ENCODE data around the gene TFAP2B. TPM values are rescaled to one million over a fixed set of nuclear protein-coding genes. Genes with fewer than 3 reads are reported as not detected.

Gene TFAP2B
- polyA plus RNA-seq (2013, experiment 1 of 2; ENCODE audit: insufficient read length) = not detected
- polyA plus RNA-seq (2013, experiment 2 of 2; ENCODE audit: insufficient read length) = not detected

DNA sequence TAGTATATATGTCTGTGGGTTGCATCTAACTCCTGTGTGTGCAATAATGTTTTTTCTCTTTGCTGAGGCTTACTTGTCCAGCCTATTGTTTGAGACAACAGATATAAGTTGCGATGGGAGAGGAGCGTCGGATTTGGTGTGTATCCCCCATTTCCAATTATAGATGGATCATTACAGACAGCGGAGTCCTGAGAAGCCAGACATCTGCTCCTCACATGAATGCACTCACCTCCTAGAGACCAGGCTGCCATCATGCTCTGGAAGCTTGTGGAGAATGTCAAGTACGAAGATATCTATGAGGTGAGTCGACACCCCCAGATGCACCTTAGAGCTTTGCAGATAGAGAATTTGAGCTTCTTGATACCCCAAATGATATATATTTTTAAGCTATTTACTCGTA is at the start of gene TFAP2B:
Gene TFAP2B, plus strand, starts transcription at position 199 of the 400 bp plus-strand sequence. Its CDS starts 21 bp downstream, at position 220.
- no peak for DNase-seq

DNA sequence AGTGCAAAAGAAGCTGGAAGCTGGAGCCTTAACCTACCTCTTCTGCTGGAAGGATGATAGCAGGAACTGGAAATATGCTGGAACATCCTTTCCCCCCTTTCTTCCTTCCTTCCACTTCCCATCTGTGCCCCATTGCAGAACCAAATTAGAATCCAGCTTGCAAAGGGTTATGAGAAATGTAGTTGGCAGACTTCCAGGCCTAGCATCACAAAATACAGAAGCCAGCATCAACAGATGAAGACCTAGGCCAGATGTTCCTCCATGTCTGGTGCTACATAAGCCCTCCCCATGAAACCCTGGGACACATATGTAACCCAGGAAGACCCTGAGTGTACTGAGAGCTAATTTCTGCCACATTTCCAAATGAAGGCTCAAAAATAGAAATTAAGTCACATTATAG is 40.0 kb upstream of the TFAP2B start:
- no peak for DNase-seq

DNA sequence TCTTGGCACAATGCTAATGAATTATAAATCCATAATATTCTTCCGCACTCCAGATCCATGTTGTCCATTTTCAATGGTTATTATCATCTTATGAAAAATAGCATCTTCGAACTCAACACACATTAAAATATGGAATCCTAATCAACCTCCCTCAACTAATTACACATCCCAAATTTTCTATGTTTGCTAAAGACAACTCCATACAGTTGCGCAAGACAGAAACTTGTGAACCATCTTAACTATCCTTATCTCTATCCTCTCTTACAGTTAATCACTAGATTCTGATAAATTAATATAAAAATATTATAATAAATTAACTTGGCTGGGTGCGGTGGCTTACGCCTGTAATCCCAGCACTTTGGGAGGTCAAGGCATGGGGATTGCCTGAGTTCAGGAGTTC is 38.3 kb upstream of the TFAP2B start:
- no peak for DNase-seq

DNA sequence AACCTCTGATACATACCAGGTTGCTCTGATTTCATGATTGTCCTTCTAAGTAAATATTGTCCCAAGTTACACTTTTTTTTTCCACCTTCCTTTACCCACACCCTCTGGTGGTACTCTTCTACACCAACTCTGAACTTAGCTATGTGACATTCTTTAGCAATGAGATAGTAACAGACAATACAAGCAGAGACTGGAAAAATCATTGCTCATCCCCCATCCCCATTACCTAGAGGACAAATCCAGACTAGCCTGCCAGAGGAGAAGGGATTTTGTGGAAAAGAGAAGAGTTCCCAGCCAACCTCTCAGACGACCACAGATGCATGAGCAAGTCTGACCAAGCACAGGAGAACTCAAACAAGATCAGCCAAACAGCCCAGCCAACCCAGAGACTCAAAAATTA is 32.8 kb upstream of the TFAP2B start:
- no peak for DNase-seq

DNA sequence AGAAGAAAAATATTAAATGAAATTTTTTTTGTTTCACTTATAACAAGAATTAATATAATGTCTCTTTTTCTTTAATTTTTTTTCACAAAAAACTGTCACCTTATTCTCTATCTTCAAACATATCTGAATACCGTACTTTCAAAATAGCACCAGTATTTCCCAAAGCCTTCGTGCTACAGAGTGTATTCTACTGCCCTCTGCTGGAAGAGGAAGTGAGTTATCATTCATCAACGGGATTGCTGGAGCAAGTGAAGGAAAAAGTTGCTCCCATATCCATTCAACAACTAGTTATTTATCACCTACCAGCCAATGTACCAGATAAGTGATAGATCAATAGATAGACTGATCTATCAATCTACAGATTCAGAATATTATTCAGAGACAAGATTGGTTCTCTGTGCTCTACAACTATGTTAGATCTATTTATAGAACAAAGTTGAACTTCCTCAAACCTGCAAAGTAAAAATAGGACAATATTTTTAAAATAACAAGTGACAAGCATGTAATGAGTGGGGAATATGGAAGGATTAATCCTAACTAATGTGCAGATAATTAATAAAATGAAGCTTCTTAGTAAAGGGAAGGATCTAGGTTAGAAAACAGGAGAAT is 26.7 kb upstream of the TFAP2B start:
- DNase-seq = peak; percentile 32

DNA sequence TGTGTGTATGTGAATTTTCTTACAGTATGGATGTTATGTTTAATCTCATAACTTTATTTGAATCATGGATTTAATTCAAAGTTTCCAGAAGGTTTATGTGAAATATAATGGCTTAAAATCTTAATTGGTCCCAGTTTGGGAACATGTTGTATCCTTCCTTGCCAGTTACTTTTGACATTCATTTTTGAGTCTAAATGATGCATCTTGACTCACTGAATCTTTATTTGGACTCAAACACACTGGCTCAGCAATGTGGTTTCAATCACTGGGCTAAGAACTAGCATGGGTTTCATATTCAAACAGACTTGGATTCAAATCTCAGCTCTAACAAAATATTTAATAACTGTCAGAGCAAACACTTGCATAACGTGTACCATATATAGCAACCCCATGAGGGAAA is 25.9 kb upstream of the TFAP2B start:
- DNase-seq = no peak

DNA sequence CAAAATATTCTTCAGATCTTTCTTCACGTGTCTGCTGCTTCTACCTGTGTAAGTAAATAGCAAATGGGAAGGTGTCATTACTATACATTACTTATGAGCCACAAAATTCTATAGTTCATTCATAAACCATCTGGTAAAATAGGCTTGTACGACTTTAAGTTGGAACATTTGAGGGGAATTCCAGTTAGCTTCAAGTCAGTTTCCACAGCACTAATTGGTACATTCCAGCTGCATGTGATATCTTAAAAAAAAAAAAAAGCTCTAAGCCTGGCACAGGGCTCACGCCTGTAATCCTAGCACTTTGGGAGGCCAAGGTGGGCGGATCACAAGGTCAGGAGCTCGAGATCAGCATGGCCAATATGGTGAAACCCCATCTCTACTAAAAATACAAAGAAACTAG is 23.1 kb upstream of the TFAP2B start:
- no peak for DNase-seq

DNA sequence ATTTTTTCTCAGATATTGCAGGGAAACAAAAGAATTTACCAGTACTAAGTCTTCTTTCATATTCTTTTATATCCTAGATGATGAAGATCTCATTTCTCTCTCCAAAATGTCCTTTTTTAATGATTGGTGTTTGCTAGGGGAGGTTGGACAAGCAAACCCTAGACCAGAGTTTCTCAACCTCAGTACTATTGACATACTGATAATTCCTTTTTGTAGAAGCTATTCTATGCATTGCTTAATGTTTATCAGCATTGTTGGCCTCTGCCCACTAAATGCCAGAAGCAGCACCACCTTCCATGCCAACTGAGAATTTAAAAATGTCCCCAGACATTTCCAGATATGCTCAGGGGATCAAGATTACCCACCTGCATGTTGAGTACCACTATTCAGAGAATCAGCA is 14.4 kb upstream of the TFAP2B start:
- DNase-seq = no peak

DNA sequence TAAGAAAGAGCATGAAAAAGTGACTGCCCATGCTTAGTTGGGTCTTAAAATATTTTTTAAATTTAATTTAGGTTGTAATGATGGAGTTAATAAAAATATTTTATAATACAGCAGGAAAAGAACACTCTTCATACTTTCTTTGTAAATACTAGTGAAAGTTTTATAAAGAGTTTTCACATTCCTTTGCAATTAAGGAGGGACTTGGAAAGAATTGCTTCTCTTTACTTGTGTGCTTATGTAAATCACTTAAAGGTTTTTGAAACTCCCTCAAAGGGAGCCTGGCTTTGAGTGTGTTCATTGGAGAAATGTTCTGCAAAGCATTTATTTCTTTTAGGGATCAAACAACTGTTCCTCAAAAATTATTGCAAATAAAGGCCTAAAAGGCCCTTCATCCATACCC is 11.6 kb upstream of the TFAP2B start:
- no peak for DNase-seq

DNA sequence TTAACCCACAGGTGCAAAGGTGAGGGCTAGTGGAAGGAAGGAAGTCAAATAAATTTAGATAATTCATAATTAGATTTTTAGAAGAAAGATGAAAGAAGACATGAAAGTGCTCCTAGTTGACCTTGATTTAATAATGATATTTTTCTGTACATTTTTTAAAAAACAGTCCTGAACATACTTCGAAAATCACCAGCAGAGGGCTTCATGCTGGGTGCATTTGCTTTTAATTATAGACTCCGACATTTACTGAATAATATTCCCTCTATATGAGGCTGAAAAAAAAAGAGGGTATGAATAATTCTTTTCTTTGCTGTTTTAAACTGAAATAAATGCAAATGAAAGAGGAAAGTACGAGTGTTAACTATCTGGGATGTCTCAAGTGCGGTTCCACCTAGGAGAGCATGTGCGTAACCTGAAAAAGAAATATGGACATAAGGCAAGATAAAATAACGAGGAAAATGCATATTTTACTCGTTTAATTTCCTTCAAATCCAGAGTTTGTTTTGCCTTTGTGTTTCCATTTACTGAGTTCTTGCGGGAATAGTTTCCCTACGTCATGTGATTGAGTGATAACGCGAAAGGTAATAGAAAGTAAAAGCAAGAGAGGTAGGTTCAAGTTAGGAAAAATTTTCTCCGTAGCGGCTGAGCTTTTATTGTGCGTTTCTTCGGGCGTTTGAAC is 3.1 kb upstream of the TFAP2B start:
- DNase-seq = peak; percentile 19

DNA sequence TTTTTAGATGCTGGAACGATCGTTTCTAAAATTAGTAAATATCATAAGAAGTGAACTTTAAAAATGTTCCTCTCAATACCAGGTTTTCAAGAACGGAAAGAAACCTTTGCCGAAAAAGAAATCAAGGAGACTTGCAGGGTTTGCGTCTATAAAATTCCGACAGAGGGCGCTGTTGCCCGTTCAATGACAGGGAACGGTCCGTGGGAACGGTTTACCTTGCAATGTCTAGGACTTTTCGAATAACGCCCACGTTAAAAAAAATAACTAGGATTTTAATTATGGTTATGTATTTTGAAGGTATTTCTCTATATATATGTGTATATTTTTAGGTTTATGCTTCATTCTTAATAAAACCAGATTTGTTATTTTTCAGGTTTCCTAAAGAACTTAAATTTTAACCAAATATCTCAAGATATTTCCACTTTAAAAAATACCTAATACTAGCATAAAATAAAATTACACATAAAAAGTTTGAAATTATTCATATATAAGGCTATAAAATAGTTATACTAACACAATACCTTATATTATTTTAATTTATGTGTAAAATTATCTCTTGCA is 2.5 kb upstream of the TFAP2B start:
- peak; percentile 64 for DNase-seq

DNA sequence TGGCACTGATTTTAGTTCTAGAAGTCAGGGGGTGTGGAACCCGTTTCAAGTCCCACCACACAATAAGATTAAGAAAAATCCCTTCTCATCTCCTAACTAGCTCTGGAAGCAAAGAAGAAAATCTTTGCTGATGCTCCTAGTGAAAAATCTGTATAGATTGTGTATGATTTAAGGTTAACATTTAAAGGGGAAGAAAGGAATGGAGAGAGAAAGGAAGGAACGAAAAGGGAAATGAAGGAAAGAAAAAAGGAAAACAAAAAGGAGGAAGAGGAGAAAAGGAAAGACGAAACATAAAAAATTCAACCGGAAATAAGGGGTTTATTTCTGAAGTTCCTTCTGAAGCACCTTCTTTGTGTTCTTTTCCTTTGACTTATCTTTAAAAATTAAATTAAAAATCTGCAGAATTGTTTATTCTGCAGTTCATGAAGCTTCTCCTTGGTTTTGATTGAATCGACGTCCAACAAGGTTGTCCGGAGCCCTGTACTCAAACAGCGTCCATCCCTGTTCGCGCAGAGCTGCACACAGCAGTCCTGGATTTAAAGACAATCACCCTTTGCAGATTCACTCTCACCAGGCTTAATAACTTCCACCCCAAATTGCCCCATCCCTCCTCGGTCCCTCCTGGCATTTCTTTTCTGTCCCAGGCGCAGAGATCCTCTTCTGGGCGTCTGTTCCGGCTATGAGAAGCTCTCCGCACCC is 1.6 kb upstream of the TFAP2B start:
- no peak for DNase-seq

DNA sequence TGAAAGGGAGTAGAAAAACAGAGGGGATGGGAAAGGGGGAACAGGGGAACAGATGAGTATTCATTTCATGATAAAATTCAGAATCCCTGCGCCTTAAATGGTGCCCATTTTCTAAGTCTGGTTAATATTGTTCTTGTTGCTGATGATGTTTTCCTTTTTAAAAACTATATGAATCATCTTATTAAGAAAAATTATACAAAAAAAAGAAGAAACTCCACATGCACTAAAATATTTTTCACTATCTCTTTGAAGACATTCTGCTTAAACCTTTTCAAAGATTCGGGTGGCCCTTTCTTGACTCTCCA is 1.1 kb upstream of the TFAP2B start:
- DNase-seq = no peak

DNA sequence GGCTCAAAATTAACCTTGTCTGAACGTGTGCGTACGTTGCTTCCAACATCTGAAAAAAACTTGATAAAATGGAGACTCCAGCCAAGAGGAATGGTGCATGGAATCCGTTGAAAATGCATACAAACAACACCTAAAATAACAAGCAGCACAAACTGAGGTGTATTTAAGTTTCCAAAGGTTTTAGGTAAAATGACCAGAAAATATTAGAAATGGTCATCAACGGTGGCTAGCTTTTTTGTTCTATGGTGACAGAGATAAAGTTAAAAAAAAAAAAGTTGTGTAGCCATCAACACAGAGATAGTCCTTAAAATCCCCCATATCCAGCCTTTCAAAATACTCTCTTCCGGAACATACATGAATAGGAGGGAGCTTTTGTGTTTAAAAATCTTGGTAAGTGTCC is 651 bp upstream of the TFAP2B start:
- DNase-seq = no peak

DNA sequence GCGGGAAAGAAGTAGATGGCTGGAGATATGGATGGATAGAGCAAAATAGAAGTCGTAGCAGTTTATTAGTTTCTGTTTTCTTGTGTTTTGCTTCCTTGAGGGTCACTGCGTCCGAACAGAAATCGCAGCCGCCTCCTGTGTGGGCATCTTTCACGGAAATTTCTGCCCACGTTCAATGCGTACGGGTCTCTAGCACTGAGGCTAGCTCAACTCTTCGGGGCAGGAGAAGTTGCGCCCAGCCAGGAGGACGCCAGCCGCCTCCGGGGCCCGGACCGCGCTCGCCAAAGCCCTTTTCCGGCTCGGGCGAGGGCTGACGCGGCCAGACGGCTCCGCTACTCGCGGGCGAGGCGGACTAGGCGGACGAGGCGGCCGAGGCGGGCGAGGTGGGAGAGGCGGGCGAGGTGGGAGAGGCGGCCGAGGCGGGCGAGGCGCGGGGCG is 814 bp downstream of the TFAP2B start:
- DNase-seq = peak; percentile 9

DNA sequence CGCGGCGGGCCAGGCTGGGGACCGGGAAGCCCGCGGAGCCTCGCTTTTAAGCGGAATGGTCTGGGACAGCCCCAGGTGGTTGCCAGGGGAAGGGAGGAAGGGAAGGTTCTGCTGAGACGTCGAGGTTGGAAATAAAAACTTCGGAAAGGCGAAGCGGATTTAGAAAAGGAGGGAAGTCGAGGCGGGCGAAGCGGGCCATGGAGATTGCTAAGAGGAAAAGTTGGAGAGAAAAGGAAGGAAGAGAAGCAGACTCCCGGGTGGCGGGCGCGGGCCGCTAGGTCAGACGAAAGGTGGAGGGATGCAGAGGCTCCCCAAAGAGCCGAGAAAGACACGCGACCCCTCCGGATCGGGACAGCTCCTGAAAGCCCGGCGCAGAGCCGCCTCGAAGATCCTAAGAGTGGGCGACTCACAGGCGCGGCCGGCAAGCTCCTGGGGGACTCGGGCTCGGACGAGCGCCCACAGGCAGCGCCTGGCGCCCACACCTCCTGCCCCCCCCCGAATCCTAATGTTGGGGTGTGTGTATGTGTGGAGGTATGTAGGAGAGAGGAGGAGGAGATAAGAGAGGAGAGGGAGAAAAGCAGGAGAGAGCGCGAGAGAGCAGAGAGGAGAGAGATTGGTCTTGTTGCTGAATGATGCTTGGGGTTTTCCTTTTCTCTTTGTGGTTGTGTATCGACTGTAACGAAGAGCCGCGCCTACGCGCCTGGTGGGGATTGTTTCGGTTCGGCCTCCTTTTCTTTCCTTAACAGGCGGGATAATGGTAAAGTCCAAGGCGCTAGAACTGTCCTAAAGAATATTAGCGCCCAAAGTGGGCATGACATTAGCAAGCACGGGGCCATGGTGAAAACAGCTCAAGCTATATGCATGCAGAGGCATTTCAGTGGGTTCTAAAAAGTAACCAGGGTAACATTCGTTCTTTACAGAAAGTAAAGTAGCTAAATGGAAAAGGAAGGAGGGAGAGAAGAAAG is 1.5 kb downstream of the TFAP2B start:
- DNase-seq = no peak

DNA sequence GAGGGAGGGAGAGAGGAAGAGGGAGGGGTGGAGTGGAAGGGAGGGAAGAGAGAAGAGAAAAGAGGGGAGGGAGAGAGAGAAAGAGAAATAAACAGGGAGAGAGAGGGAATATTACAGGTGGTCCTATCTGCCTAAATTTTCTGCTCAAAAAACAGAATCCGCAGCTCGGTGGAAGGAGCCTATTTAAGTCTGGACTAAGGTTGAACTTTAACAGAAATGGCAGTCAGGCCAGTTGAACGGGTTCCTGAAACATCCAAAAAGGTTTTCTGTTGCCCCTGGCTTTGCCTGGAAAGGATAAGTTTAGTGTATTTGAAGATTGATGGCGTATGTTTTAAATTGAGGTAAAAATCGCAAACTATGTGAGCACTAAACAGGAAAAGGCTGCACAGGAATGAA is 2.2 kb downstream of the TFAP2B start:
- DNase-seq = no peak

DNA sequence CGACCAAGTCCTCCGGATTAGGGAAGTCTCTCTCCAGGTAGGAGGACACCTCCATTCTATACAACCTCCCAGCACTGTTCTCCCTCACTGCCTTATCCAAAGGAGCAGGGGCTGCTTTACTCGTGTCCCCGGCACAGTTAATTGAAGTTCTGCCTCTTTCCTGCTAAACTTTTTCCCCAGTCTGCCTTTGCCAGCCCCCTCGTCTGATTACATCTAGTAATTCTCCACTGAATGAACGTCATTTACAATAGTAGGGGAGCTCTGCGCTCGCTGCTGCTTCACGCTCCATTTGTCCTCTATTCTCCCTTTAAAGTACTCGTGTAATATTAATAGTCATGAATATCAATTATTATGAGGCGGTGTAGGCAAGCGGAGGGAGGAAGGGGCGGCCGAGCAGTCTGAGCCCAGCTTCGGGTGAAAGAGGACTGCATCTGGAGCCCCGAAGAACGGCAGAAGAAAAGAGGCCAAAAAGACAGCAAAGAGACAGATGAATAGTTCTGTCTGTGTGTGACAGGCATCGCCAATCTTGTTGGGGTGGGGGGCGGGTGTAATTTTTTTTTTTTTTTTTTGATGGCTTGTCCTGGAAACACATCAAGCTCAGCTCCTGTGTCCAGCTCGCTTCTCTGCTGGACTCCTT is 2.9 kb downstream of the TFAP2B start:
- DNase-seq = no peak

DNA sequence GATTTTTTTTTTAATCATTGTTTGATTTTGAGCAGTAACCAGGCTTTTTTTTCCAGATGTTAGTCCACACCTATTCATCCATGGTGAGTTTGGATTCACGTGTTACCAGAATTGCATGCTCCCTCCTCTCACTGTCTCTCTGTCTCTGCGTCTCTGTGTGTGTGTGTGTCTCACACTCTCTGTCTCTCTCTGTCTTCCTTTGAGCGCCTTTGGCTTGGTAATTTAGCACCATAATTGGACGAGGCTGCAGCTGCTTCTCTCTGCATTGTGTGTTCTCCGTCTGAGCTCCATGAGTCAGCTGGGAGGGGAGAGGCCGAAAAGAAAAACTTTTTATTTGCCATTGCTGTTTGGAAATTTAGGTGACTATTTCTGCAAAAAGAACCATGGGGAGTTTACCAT is 3.4 kb downstream of the TFAP2B start:
- DNase-seq = no peak

DNA sequence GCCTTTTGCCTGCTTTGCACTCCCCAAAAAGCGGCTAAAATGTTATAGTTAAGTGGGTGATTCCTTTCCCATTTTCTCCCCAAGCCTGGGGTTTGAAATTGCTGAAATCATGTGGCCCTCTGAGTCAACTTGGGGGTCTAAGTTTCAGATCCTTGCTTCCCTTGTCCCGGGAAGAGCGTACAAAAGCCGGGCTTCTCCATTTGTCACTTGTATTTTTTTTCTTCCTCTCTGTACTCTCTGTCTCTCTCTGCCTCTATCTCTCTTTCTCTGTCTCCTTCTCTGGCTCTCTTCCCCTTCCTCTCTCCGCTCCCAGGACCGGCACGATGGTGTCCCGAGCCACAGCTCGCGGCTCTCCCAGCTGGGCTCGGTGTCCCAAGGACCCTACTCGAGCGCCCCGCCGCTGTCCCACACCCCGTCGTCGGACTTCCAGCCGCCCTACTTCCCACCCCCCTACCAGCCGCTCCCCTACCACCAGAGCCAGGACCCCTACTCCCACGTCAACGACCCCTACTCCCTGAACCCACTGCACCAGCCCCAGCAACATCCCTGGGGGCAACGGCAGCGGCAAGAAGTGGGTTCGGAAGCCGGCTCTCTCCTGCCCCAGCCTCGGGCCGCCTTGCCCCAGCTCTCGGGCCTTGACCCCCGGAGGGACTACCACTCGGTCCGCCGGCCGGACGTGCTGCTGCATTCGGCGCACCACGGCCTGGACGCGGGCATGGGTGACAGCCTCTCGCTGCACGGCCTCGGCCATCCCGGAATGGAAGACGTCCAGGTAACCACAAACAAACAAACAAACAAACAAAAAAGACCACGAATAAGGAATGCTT is 4.6 kb downstream of the TFAP2B start:
- no peak for DNase-seq

DNA sequence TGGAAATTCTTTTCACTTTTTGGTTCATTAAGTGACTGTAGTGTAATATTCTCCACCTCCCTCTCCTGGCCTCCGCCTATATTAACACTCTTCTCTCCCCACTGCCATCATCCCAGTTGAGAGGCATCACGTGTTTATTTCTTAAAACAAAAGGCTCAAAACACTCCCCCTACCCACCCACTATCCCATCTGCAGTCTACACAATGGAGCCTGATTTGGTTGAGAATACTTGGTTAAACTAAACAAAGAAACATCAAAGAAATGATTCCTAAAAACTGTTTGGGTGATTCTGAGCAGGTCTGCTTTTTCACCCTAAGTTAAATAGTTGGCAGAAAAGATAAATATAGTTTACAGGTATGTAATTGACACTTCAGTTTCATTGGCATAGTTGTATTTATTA is 5.9 kb downstream of the TFAP2B start:
- no peak for DNase-seq
